Activated CD8-positive, alpha-beta memory T cell treated with anti-CD3 and anti-CD28 coated beads, Interleukin-2, amount 50 U/mL, for 4 hours (primary cell): ENCODE data around the gene VAMP2.
A peak's percentile ranks its signal among the peaks of the same experiment; 100 is the strongest.

ENCODE experiments used
- DNase-seq: peaks from one replicate; pipeline ENCODE4 v3.0.0-alpha.2; 2020

The VAMP2 gene

GRCh38 chr17:8162233-8162996 lies at the start of gene VAMP2:
Gene VAMP2, minus strand, starts transcription at chr17:8162948. Its CDS starts 69 bp downstream, at chr17:8162879.
- peak; percentile 83 for DNase-seq

GRCh38 chr17:8210761-8211458 lies 48.2 kb upstream of the VAMP2 start:
- no peak for DNase-seq

- DNase-seq: peak; percentile 88
These were observed 47.4 kb upstream of the VAMP2 start, which contains the start of gene AURKB for GRCh38 chr17:8209907-8210760. Gene AURKB, minus strand, starts transcription at chr17:8210575. Its CDS starts 351 bp downstream, at chr17:8210224.

GRCh38 chr17:8206536-8206935 lies 43.8 kb upstream of the VAMP2 start:
- DNase-seq: no peak

GRCh38 chr17:8204761-8205555 lies 42.2 kb upstream of the VAMP2 start:
- DNase-seq: no peak

GRCh38 chr17:8192070-8192815 lies 29.5 kb upstream of the VAMP2 start:
- DNase-seq: peak; percentile 30

GRCh38 chr17:8190506-8190905 lies 27.8 kb upstream of the VAMP2 start:
- no peak for DNase-seq

GRCh38 chr17:8189711-8190477 lies 27.1 kb upstream of the VAMP2 start, which contains the start of gene BORCS6:
Gene BORCS6, minus strand, starts transcription at chr17:8190180. Its CDS starts 40 bp downstream, at chr17:8190140.
- peak; percentile 90 for DNase-seq

- DNase-seq: peak; percentile 27
These were observed 26.4 kb upstream of the VAMP2 start for GRCh38 chr17:8189041-8189710.

- DNase-seq: no peak
These were observed 25.6 kb upstream of the VAMP2 start for GRCh38 chr17:8188263-8188839.

- peak; percentile 91 for DNase-seq
These were observed 24.9 kb upstream of the VAMP2 start for GRCh38 chr17:8187517-8188262.

- peak; percentile 88 for DNase-seq
These were observed 24.2 kb upstream of the VAMP2 start for GRCh38 chr17:8186787-8187516.

GRCh38 chr17:8186446-8186786 lies 23.7 kb upstream of the VAMP2 start:
- no peak for DNase-seq

GRCh38 chr17:8185582-8186445 lies 23.1 kb upstream of the VAMP2 start:
- peak; percentile 92 for DNase-seq

GRCh38 chr17:8176998-8177731 lies 14.4 kb upstream of the VAMP2 start:
- no peak for DNase-seq

GRCh38 chr17:8176197-8176940 lies 13.6 kb upstream of the VAMP2 start, which contains the start of gene TMEM107:
Gene TMEM107, minus strand, starts transcription at chr17:8176380. Its CDS starts 94 bp downstream, at chr17:8176286.
- peak; percentile 84 for DNase-seq
